ENCODE measurements around the gene FNDC3A.

Gene FNDC3A

DNA sequence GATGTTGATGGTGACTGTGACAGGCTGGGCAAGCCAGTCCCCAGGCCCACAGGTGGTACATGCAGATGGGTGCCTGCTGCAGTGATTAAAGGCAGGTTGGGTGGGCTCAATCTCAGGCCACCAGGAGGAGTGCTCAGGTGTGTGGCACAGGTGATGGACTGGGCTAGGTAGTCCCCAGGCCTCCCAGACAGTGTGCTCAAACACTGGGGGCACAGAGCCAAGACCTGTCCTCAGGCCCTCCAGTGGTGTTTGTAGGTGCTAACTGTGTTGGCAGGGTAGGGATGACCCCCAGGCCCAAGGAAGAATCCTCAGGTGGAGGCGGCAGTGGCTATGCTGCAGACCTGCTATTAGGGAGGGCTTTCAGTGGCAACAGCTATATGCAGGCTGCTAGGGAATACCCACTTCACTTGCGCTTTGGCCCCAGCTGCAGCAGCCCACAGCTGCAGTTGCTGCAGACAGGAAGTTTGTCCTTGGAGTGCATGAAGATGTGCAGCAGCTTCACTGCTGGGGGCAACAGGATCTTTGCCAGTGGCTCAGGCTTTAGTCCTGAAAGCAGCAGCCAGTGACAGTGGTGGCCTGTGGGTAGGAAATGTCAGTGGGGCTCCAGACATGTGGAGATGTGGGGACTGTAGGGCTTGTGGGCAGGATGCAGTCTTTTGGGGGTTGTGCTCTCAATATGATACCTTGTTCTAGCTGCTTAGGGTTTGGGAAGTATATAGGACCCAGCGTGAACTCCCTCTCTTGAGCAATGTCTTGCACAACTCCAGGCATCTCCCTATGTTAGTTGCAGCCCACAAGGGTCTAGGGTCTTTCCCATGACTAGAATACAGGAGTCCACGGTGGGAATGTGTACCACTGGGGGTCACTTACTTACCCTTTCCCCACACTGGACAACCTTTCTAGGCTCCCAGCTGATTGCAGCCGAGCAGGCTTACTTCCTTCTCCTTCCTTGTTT is 190.4 kb downstream of the FNDC3A start:
- Histone ChIP-seq H3K27ac (no peak overlapping the region), H3K4me3 (no peak overlapping the region)
- DNase-seq (ENCODE audit: low spot score): no peak
- TF ChIP-seq, protein P1, sequence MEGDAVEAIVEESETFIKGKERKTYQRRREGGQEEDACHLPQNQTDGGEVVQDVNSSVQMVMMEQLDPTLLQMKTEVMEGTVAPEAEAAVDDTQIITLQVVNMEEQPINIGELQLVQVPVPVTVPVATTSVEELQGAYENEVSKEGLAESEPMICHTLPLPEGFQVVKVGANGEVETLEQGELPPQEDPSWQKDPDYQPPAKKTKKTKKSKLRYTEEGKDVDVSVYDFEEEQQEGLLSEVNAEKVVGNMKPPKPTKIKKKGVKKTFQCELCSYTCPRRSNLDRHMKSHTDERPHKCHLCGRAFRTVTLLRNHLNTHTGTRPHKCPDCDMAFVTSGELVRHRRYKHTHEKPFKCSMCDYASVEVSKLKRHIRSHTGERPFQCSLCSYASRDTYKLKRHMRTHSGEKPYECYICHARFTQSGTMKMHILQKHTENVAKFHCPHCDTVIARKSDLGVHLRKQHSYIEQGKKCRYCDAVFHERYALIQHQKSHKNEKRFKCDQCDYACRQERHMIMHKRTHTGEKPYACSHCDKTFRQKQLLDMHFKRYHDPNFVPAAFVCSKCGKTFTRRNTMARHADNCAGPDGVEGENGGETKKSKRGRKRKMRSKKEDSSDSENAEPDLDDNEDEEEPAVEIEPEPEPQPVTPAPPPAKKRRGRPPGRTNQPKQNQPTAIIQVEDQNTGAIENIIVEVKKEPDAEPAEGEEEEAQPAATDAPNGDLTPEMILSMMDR (IDR thresholded peaks at IDR 0.05): no peak

DNA sequence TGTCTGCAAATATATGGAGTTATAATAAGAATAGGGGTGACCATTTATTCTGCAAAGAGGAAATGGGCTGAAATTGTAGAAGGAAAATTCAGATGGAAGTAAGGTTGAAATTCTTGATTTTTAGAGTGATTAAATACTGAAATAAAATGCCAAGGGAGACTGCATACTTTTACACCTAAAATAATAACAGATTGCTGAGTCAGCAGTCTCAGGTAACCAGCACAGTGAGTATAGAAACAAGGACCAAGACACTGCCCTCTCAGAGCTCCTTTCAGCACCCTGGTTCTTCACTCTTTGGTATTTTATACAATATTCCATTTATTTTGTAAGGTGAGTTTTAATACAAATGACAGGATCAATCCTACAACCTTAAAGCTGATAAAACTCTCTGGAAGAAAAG is 195.6 kb downstream of the FNDC3A start:
- DNase-seq (ENCODE audit: low spot score): no peak
- no peak overlapping the region for H3K4me3 ChIP-seq
- no peak overlapping the region for H3K27ac ChIP-seq
- TF ChIP-seq, protein P1 (IDR thresholded peaks at IDR 0.05): no peak

DNA sequence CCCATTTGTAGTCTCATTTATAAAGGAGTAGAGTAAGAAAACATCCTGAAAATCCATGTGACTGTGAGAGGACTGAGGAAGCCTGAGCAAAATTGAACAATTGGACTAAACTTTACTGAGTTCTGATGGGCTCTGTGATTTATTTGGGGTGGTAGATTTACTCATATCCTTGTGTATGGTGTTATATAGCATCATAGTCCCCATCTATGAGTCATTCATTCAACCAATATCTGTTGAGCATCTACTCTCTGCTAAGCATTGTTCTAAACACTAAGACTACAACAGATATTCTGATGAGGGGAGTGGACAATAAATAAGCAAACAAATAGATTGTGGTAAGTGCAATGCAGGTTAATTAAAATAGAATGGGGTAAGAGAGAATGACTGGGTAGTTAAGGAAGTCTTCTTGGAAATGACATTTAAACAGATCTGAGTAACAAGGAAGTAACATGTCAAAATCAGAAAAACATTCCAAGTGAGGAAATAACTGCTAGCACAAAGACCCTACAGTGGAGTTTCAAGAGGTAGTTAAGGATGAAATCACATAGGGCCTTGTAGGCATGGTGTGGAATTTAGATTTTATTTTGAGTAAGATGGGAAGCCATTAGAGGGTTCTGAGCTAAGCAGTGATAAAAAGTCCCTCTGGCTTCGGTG is 208.1 kb downstream of the FNDC3A start:
- Histone ChIP-seq H3K4me3 (no peak overlapping the region), H3K27ac (no peak overlapping the region)
- no peak for DNase-seq (ENCODE audit: low spot score)
- TF ChIP-seq, protein P1 (IDR thresholded peaks at IDR 0.05): no peak

DNA sequence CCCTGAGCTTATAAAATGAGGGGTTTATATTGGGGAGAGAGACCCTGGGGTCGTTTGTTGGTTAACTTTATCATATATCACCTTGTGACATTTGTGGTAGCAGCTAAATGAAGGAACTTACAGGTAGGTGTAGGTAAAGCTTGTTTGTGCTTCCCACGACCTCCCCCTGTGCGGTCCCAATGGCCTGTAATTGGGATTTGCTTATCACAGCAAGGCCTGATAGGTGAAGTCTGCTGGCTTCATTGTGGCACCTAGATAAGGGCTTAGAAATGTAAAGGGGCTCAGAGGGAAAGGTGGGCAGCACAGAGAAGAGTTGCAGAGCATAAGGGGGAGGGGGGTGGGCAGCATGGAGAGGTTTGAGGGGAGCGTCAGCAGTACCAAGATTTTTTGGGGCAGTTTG is 208.9 kb downstream of the FNDC3A start:
- Histone ChIP-seq H3K27ac (no peak overlapping the region), H3K4me3 (no peak overlapping the region)
- TF ChIP-seq, protein P1 (IDR thresholded peaks at IDR 0.05): no peak
- no peak for DNase-seq (ENCODE audit: low spot score)

DNA sequence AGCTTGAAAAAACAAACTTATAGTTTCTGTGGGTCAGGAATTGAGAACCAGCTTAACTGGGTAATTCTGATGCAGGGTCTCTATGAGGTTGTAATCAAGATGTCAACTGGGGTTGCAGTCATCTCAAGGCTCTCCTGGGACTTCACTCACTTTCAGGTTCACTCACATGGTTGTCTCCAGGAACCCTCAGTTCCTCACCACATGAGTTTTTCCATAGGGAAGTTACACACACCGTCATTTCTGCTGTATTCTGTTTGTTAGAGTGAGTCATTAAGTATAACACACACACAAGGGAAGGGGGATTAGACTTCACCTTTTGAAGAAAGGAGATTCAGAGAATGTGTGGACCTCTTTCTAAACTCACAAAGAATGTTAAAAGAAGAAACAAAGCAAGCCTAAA is 209.6 kb downstream of the FNDC3A start:
- Histone ChIP-seq H3K4me3 (no peak overlapping the region), H3K27ac (no peak overlapping the region)
- no peak for DNase-seq (ENCODE audit: low spot score)
- TF ChIP-seq, protein P1 (IDR thresholded peaks at IDR 0.05): no peak

DNA sequence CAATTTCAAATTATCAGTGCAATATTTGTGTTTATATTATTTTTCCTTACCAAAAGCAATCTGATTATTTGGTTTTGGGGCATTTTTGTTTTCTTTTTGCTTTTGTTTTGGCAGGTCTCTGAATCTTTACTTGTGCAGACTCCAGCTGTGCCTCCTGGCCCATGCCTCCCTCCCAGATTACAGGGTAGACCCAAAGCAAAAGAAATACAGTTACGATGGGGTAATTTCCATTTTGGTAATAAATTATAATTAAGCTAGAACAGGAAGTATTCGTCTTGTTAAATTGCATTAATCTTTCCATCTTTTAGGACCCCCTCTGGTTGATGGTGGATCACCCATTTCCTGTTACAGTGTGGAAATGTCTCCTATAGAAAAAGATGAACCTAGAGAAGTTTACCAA is 215.2 kb downstream of the FNDC3A start:
- TF ChIP-seq, protein P1 (IDR thresholded peaks at IDR 0.05): no peak
- DNase-seq (ENCODE audit: low spot score): no peak
- H3K4me3 ChIP-seq: no peak overlapping the region
- no peak overlapping the region for H3K27ac ChIP-seq

All from coronary artery (tissue), 2 donors.